K562 (cell line): ENCODE results near the gene ZNF77. TPM values are rescaled to one million over a fixed set of nuclear protein-coding genes. Genes with fewer than 3 reads are reported as not detected.

ENCODE experiments used
- CBFA2T2 ChIP-seq: fragments of 450-650 bp; conservative IDR thresholded peaks from 2 replicates; pipeline ENCODE4 v1.6.1; 2017; ENCODE audit warnings: mild to moderate bottlenecking
- FOXJ3 ChIP-seq: sonication (generic); formaldehyde crosslinking; IDR thresholded peaks from 2 replicates; pipeline ENCODE4 v1.4.0; 2020; ENCODE audit warnings: mild to moderate bottlenecking, missing genetic modification reagents
- KLF16 ChIP-seq: IDR thresholded peaks from 2 replicates; pipeline ENCODE4 v1.6.1; 2016; ENCODE audit warnings: antibody characterized with exemption
- ZNF263 ChIP-seq: sonication (generic); formaldehyde crosslinking; IDR thresholded peaks from 2 replicates; pipeline ENCODE4 v1.8.0; 2022; ENCODE audit warnings: mild to moderate bottlenecking, missing genetic modification reagents, borderline replicate concordance
- ZNF444 ChIP-seq: fragments of 250-450 bp; sonication (Bioruptor Pico); IDR thresholded peaks from 2 replicates; pipeline ENCODE4 v1.4.0; 2020; ENCODE audit warnings: mild to moderate bottlenecking, moderate library complexity
- ZNF589 ChIP-seq: fragments of 200-800 bp; sonication (Bioruptor generic); IDR thresholded peaks from 2 replicates; pipeline ENCODE4 v1.6.1; 2016; ENCODE audit warnings: low read depth, missing genetic modification characterization, missing compliant biosample characterization
- polyA plus RNA-seq, 8 experiments: library from polyadenylated mRNA; depleted of rRNA in 4 of 8; stranded (reverse) in 5 of 8; unstranded in 3 of 8; fragments of >200 nt; fragmentation: Nextera tagmentation in 2 of 8; fragmentation: Illumina TruSeq in 1 of 8; extraction: Ambion mirVana in 2 of 8; extraction: Trizol in 1 of 8; gene quantifications; 2 replicates each; pipeline versions ENCODE4 v1.2.1 to v1.2.3, GENCODE V29; 2011 to 2014; ENCODE audit warnings: inconsistent platforms in 1 of 8, missing spikeins in 1 of 8
- total RNA-seq, 7 experiments: library from RNA; depleted of rRNA in 6 of 7; stranded (reverse); fragments of >200 nt in 6 of 7; fragmentation: Illumina TruSeq in 2 of 7; extraction: Trizol in 2 of 7; gene quantifications; 2 replicates each; pipeline versions ENCODE4 v1.2.1 to v1.2.3, GENCODE V29; 2011 to 2021; ENCODE audit warnings: low replicate concordance in 1 of 7
- TF ChIP-seq, protein P1 (sequence below), 2 experiments: fragments of 450-650 bp; formaldehyde crosslinking in 1 of 2; IDR thresholded peaks; 2 replicates each; pipeline versions ENCODE4 v1.4.0 to v1.6.1; 2014 to 2020; ENCODE audit warnings: mild to moderate bottlenecking in 2 of 2, borderline replicate concordance in 1 of 2, low read depth in 1 of 2
- TF ChIP-seq, protein P2 (sequence below): fragments of 250-450 bp; sonication (Bioruptor Pico); IDR thresholded peaks from 2 replicates; pipeline ENCODE4 v1.8.0; 2021; ENCODE audit warnings: moderate library complexity, mild to moderate bottlenecking, inconsistent platforms
- TF ChIP-seq, protein P3 (sequence below): sonication (generic); formaldehyde crosslinking; IDR thresholded peaks from 2 replicates; pipeline ENCODE4 v1.8.1; 2023; ENCODE audit warnings: missing genetic modification reagents, mild to moderate bottlenecking, borderline replicate concordance

ZNF77 gene
- total and polyA plus RNA-seq, 9 of the 15 experiments (the other 6 are each of a cell fraction or from before 2014, with no cell fraction given): 4.3 to 14.5 (median 7.7) TPM

DNA sequence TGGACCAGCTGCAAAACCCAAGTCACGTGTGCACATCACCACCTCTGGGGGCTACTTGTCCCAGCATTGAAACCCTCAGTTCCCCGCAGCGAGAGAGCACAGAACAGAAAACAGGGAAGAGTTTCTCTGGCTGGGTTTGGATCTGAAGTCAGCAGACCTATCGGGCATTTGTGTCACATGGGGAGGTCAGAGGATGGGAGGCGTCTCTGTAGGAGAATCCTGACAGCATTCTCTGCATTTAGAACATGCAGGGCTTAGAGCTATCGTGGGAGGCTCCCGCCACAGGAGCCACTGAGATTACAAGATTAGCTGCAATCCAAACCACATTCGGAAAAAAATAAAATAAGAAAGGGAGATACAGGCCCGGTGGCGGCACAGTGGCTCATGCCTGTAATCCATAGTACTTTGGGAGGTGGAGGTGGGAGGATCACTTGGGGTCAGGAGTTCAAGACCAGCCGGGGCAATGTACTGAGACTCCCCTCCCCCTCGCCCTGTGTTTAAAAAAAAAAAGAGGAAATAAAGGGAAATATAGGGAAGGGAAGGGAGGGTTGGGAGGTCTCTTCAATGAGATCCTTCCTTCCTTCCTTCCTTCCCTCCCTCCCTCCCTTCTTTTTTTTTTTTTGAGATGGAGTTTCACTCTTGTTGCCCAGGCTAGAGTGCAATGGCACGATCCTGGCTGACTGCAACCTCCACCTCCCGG lies 29.7 kb upstream of the ZNF77 start (continued):
- TF ChIP-seq KLF16 (peak; percentile 85), CBFA2T2 (peak; percentile 61), ZNF589 (CRISPR knock-in tag) (0 out of 2 replicates have a peak, but pooled peaks have one; percentile 66), ZNF263 (CRISPR knock-in tag) (peak; percentile 40; the same call in 1 of the 2 replicates), FOXJ3 (no peak), ZNF444 (no peak)
- TF ChIP-seq, protein P1, sequence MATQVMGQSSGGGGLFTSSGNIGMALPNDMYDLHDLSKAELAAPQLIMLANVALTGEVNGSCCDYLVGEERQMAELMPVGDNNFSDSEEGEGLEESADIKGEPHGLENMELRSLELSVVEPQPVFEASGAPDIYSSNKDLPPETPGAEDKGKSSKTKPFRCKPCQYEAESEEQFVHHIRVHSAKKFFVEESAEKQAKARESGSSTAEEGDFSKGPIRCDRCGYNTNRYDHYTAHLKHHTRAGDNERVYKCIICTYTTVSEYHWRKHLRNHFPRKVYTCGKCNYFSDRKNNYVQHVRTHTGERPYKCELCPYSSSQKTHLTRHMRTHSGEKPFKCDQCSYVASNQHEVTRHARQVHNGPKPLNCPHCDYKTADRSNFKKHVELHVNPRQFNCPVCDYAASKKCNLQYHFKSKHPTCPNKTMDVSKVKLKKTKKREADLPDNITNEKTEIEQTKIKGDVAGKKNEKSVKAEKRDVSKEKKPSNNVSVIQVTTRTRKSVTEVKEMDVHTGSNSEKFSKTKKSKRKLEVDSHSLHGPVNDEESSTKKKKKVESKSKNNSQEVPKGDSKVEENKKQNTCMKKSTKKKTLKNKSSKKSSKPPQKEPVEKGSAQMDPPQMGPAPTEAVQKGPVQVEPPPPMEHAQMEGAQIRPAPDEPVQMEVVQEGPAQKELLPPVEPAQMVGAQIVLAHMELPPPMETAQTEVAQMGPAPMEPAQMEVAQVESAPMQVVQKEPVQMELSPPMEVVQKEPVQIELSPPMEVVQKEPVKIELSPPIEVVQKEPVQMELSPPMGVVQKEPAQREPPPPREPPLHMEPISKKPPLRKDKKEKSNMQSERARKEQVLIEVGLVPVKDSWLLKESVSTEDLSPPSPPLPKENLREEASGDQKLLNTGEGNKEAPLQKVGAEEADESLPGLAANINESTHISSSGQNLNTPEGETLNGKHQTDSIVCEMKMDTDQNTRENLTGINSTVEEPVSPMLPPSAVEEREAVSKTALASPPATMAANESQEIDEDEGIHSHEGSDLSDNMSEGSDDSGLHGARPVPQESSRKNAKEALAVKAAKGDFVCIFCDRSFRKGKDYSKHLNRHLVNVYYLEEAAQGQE (IDR thresholded peaks at IDR 0.05; ENCODE audit: borderline replicate concordance): peak; percentile 43; the same call in 1 of the 2 replicates
- TF ChIP-seq, protein P1 (CRISPR knock-in tag; IDR thresholded peaks at IDR 0.05; ENCODE audit: low read depth): no peak
- TF ChIP-seq, protein P2, sequence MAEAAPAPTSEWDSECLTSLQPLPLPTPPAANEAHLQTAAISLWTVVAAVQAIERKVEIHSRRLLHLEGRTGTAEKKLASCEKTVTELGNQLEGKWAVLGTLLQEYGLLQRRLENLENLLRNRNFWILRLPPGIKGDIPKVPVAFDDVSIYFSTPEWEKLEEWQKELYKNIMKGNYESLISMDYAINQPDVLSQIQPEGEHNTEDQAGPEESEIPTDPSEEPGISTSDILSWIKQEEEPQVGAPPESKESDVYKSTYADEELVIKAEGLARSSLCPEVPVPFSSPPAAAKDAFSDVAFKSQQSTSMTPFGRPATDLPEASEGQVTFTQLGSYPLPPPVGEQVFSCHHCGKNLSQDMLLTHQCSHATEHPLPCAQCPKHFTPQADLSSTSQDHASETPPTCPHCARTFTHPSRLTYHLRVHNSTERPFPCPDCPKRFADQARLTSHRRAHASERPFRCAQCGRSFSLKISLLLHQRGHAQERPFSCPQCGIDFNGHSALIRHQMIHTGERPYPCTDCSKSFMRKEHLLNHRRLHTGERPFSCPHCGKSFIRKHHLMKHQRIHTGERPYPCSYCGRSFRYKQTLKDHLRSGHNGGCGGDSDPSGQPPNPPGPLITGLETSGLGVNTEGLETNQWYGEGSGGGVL (CRISPR knock-in tag): no peak
- TF ChIP-seq, protein P3, sequence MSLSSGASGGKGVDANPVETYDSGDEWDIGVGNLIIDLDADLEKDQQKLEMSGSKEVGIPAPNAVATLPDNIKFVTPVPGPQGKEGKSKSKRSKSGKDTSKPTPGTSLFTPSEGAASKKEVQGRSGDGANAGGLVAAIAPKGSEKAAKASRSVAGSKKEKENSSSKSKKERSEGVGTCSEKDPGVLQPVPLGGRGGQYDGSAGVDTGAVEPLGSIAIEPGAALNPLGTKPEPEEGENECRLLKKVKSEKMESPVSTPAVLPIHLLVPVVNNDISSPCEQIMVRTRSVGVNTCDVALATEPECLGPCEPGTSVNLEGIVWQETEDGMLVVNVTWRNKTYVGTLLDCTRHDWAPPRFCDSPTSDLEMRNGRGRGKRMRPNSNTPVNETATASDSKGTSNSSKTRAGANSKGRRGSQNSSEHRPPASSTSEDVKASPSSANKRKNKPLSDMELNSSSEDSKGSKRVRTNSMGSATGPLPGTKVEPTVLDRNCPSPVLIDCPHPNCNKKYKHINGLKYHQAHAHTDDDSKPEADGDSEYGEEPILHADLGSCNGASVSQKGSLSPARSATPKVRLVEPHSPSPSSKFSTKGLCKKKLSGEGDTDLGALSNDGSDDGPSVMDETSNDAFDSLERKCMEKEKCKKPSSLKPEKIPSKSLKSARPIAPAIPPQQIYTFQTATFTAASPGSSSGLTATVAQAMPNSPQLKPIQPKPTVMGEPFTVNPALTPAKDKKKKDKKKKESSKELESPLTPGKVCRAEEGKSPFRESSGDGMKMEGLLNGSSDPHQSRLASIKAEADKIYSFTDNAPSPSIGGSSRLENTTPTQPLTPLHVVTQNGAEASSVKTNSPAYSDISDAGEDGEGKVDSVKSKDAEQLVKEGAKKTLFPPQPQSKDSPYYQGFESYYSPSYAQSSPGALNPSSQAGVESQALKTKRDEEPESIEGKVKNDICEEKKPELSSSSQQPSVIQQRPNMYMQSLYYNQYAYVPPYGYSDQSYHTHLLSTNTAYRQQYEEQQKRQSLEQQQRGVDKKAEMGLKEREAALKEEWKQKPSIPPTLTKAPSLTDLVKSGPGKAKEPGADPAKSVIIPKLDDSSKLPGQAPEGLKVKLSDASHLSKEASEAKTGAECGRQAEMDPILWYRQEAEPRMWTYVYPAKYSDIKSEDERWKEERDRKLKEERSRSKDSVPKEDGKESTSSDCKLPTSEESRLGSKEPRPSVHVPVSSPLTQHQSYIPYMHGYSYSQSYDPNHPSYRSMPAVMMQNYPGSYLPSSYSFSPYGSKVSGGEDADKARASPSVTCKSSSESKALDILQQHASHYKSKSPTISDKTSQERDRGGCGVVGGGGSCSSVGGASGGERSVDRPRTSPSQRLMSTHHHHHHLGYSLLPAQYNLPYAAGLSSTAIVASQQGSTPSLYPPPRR: peak; percentile 91; the same call in 1 of the 2 replicates
